Ovary (tissue), 9 donors: Measurements from ENCODE around the gene SULT6B1. TPM values are rescaled to one million over a fixed set of nuclear protein-coding genes. Genes with fewer than 3 reads are reported as not detected.
"Not testable (repeated sequence)": the region's sequence is repeated elsewhere in the genome, so short reads cannot be mapped to it uniquely, and the experiment has no call there.

ENCODE experiments used
- DNase-seq, 5 donors: peaks; one replicate each; pipeline ENCODE4 v3.0.0-alpha.2; 2019 to 2020
- H3K27ac ChIP-seq, 2 donors: fragments of 200-600 bp; one replicate each; pipeline versions ENCODE4 v1.5.1 to v1.8.0; 2019 to 2022
- H3K27me3 ChIP-seq: fragments of 200-600 bp; one replicate; pipeline ENCODE4 v1.8.0; 2022
- H3K36me3 ChIP-seq: fragments of 200-600 bp; sonication (generic); one replicate; pipeline ENCODE4 v1.5.1; 2019
- H3K4me1 ChIP-seq: one replicate; pipeline ENCODE4 v1.8.1; 2013; ENCODE audit warnings: mild to moderate bottlenecking, moderate library complexity; ENCODE audit not compliant: insufficient read depth
- H3K4me3 ChIP-seq: fragments of 200-600 bp; sonication (generic); one replicate; pipeline ENCODE4 v1.5.1; 2017
- H3K9me3 ChIP-seq, 2 donors: fragments of 200-600 bp in 1 of 2; sonication (generic) in 1 of 2; one replicate each; pipeline versions ENCODE4 v1.5.1 to v1.8.1; 2013 to 2019; ENCODE audit warnings: mild to moderate bottlenecking in 1 of 2, moderate library complexity in 1 of 2
- CTCF ChIP-seq, 3 donors: fragments of 450-650 bp in 2 of 3; fragments of 200-600 bp in 1 of 3; IDR thresholded peaks; one replicate each; pipeline versions ENCODE4 v1.5.1 to v1.8.0; 2016 to 2022; ENCODE audit warnings: antibody characterized with exemption in 3 of 3, mild to moderate bottlenecking in 1 of 3
- EP300 ChIP-seq: sonication (generic); formaldehyde crosslinking; IDR thresholded peaks from one replicate; pipeline ENCODE4 v1.6.1; 2017; ENCODE audit warnings: antibody characterized with exemption
- POLR2A ChIP-seq: fragments of 450-650 bp; IDR thresholded peaks from one replicate; pipeline ENCODE4 v1.6.1; 2017; ENCODE audit warnings: antibody characterized with exemption, mild to moderate bottlenecking, moderate library complexity
- WGBS, 3 donors: extraction: QIAGEN DNeasy Blood & Tissue Kit in 1 of 3; methylation state at CpG; one replicate each; pipeline versions ENCODE4 v1.1.5 to v1.1.7; 2013 to 2017; 5-methylcytosine and 5-hydroxymethylcytosine counted together
- intact Hi-C, 4 donors: fragments of 100-400 bp; cut with DNase I; formaldehyde crosslinking; loops; one replicate each; pipeline versions ENCODE4 v1.11.0 to v1.15.1; 2022 to 2023
- polyA plus RNA-seq, 2 donors: library from polyadenylated mRNA; stranded (reverse); fragments of 200-250 nt in 1 of 2; fragments of 350-450 nt in 1 of 2; fragmentation: Illumina TruSeq in 1 of 2; extraction: RNeasy Lipid Tissue Mini Kit (QIAGEN cat#74804) in 1 of 2; gene quantifications; one replicate each; pipeline ENCODE4 v1.2.3, GENCODE V29; 2013 to 2014
- total RNA-seq, 7 donors: library from RNA; depleted of rRNA in 2 of 7; stranded (reverse); fragments of >200 nt in 2 of 7; fragmentation: NEBNext Ultra II Directional in 3 of 7; extraction: Animal tissue kit (Norgen Biotek cat#: 25700) in 3 of 7; gene quantifications; one replicate each; pipeline versions ENCODE4 v1.1.0 to v1.2.4, GENCODE V29; 2016 to 2023
- donor health status: DM: no; HTN: no; CAD: no; lungs with moderate emphysema.
- donor health status: DM: no; HTN: no; CAD: no.
- donor health status: Bipolar disorder and iron deficiency.
- donor health status: DM: yes; HTN: yes; CAD: no.
- donor health status: DM: no; HTN: no; CAD: no.
- donor health status: DM: yes; HTN: yes; CAD: no.

Gene SULT6B1
- total and polyA plus RNA-seq, 9 donors, result not detected

- Histone ChIP-seq H3K9me3 (peaks cover 3 to 12% of the 10 kb centered on the region in 2 donors), H3K36me3 (no peaks in the 10 kb centered on the region), H3K27me3 (no peaks in the 10 kb centered on the region), H3K4me1 (no peaks in the 10 kb centered on the region), H3K4me3 (no peak overlapping the region), H3K27ac (no peak overlapping the region)
- intact Hi-C loops, result no loop called here
- 88 to 95% (median 93%) methylated on average over 5 of the region's 5 CpGs for WGBS, 3 donors
- no peak for DNase-seq
- TF ChIP-seq EP300 (no peak), POLR2A (no peak), CTCF (IDR thresholded peaks at IDR 0.05) (no peak)
Observed at GRCh38 chr2:37205689-37206341, 17.3 kb upstream of the SULT6B1 start.

GRCh38 chr2:37205071-37205661 is 16.7 kb upstream of the SULT6B1 start:
- WGBS, 3 donors, result 82 to 89% (median 83%) methylated on average over 8 of the region's 8 CpGs
- H3K27me3 ChIP-seq, H3K4me3 ChIP-seq, H3K4me1 ChIP-seq, DNase-seq, intact Hi-C loops, H3K36me3 ChIP-seq, H3K27ac ChIP-seq: not testable (repeated sequence)
- H3K9me3 ChIP-seq, result peaks cover 3 to 12% of the 10 kb centered on the region in 2 donors

- Histone ChIP-seq H3K27ac (no peak overlapping the region), H3K4me1 (peaks cover 2% of the 10 kb centered on the region), H3K9me3 (peaks cover 0 to 10% of the 10 kb centered on the region in 2 donors), H3K27me3 (no peaks in the 10 kb centered on the region), H3K4me3 (no peak overlapping the region), H3K36me3 (no peaks in the 10 kb centered on the region)
- 89 to 94% (median 90%) methylated on average over 2 of the region's 2 CpGs for WGBS, 3 donors
- no peak for DNase-seq
- TF ChIP-seq CTCF (IDR thresholded peaks at IDR 0.05), result no peak
- TF ChIP-seq EP300, result no peak
- no peak for TF ChIP-seq POLR2A
- intact Hi-C loops, result no loop called here
Observed at GRCh38 chr2:37203708-37204107, 15.2 kb upstream of the SULT6B1 start.

- Histone ChIP-seq H3K36me3 (no peaks in the 10 kb centered on the region), H3K27me3 (no peaks in the 10 kb centered on the region), H3K9me3 (peaks cover 0 to 7% of the 10 kb centered on the region in 2 donors), H3K4me3 (no peak overlapping the region), H3K27ac (no peak overlapping the region), H3K4me1 (peaks cover 7% of the 10 kb centered on the region)
- intact Hi-C loops, result no loop called here
- WGBS, 3 donors, result 84 to 90% (median 88%) methylated on average over 1 of the region's 1 CpG
- no peak for DNase-seq
- no peak for TF ChIP-seq POLR2A
- no peak for TF ChIP-seq EP300
- no peak for TF ChIP-seq CTCF (IDR thresholded peaks at IDR 0.05)
Observed at GRCh38 chr2:37201766-37202165, 13.3 kb upstream of the SULT6B1 start.

GRCh38 chr2:37201208-37201607 is 12.7 kb upstream of the SULT6B1 start:
- DNase-seq, result no peak
- Histone ChIP-seq H3K4me3 (no peak overlapping the region), H3K27ac (no peak overlapping the region), H3K27me3 (no peaks in the 10 kb centered on the region), H3K36me3 (no peaks in the 10 kb centered on the region), H3K9me3 (peaks cover 0 to 5% of the 10 kb centered on the region in 2 donors), H3K4me1 (peaks cover 7% of the 10 kb centered on the region)
- intact Hi-C loops, result no loop called here
- 83 to 89% (median 84%) methylated on average over 1 of the region's 1 CpG for WGBS, 3 donors
- no peak for TF ChIP-seq EP300
- TF ChIP-seq CTCF (IDR thresholded peaks at IDR 0.05), result no peak
- TF ChIP-seq POLR2A, result no peak
